Measurements from ENCODE around the gene PCSK6. TPM values are rescaled to one million over a fixed set of nuclear protein-coding genes. Genes with fewer than 3 reads are reported as not detected.

Gene PCSK6
- total RNA-seq, 4 donors from 2014 or later, result 10.6 to 98.2 (median 12.8) TPM

DNA sequence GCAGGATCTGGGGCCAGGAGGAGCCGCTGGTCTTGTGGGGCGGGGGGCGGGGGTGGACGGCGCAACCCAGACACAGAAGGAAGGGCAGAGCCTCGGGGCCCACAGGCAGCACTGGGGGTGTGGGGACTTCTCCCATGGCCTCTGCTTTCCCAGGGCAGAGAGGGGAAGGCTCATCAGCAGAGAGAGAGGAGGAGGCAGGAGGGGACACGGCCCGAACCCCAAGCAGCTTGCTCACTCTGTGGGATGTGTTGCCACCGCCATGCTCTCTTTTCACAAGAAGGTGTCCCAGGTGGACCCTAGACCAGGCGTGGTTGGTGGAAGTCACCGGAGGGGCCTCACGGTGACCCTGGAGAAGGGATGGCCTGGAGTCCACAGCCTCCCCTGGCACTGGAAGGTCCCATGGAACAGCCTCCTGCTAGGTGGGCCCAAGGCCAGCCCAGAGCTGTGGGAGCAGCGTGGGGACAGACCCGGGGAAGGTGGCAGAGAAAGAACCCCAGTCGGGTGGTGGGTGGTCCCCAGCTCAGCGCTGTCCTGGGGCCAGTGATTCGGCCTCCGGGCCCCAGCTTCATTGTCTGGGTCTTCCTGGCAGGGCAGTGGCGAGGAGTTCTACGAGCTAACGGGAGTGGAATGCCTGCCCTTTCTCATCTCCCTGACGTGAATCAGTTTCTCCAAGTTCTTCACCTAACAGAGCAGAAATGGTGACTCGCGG lies 46.8 kb upstream of the PCSK6 start:
- DNase-seq, result no peak
- H3K36me3 ChIP-seq, result no peaks in the 10 kb centered on the region
- TF ChIP-seq, protein P1, sequence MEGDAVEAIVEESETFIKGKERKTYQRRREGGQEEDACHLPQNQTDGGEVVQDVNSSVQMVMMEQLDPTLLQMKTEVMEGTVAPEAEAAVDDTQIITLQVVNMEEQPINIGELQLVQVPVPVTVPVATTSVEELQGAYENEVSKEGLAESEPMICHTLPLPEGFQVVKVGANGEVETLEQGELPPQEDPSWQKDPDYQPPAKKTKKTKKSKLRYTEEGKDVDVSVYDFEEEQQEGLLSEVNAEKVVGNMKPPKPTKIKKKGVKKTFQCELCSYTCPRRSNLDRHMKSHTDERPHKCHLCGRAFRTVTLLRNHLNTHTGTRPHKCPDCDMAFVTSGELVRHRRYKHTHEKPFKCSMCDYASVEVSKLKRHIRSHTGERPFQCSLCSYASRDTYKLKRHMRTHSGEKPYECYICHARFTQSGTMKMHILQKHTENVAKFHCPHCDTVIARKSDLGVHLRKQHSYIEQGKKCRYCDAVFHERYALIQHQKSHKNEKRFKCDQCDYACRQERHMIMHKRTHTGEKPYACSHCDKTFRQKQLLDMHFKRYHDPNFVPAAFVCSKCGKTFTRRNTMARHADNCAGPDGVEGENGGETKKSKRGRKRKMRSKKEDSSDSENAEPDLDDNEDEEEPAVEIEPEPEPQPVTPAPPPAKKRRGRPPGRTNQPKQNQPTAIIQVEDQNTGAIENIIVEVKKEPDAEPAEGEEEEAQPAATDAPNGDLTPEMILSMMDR (IDR thresholded peaks at IDR 0.05), result no peak
- no peak for TF ChIP-seq POLR2A (IDR thresholded peaks at IDR 0.05)

DNA sequence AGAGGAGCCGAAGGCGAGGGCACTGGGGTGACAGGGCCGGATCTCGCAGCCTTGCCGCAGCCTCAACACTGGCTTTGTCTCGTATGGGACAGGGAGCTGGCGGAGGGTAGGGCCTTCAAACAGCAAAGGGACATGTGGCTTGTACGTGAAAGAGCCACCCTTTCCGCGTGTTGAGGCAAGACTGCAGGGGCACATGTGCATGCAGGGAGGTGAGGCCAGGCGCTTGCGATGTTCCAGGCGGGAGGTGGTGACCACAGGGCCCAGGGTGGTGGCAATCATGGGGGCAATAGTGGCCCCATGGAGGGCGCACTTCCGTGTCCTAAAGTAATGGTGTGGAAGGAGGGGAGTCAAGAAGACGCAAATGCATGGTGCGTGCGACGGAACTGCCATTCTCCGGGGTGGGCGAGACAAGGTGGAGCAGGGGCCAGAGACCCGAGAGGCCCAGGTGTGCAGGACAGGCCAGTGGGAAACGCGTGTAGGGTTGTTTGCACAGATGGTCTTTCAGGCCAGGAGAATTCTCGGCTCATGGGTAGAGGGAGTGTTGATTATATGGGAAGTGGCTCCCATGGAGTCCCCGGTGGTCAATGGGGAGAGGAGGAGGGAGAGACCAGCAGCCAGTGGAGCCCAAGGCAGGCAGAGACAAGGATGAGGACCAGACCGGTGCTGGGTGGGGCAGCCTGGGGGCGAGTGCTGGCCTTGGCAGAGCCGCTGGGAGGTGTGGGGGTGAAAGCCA lies 45.8 kb upstream of the PCSK6 start:
- H3K9me3 ChIP-seq, result no peaks in the 10 kb centered on the region
- H3K27me3 ChIP-seq, result no peaks in the 10 kb centered on the region
- no peak overlapping the region for H3K4me3 ChIP-seq
- no peaks in the 10 kb centered on the region for H3K4me1 ChIP-seq
- no peak overlapping the region for H3K27ac ChIP-seq
- H3K36me3 ChIP-seq, result no peaks in the 10 kb centered on the region
- TF ChIP-seq, protein P1 (IDR thresholded peaks at IDR 0.05), result no peak
- no peak for TF ChIP-seq POLR2A (IDR thresholded peaks at IDR 0.05)
- DNase-seq, result no peak

More for the DNA sequence above, 46.8 kb upstream of the PCSK6 start:
- no peaks in the 10 kb centered on the region for H3K9me3 ChIP-seq
- H3K27me3 ChIP-seq, result no peaks in the 10 kb centered on the region
- no peak overlapping the region for H3K4me3 ChIP-seq
- no peaks in the 10 kb centered on the region for H3K4me1 ChIP-seq
- no peak overlapping the region for H3K27ac ChIP-seq

DNA sequence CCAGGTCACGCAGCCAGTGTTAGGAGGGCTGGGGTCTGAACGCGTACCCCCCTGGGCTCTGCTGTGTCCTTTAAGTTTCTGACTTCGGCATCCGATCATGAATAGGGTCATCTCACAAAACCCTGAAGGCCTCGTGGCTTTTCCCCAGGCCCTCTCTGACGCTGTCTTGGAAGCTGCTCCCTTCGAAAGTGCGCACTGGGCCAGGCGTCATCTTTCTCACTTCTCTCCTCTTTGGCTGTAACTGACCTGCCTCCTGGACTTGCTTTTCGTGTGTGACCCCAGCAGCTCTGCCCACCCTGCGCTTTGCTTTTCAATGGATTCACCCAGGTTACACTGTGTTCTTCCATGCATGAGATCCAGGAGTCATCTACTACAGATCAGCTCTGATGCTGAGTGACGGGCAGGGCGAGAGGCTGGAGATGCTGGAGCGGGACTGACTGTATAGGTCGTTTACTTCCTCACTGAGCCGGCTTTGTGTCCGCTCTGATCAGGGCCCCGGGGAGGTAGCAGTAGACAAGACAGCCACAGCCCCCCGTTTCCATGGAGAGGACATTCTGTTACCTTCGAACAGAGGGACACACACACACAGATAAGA lies 45.0 kb upstream of the PCSK6 start:
- no peaks in the 10 kb centered on the region for H3K27me3 ChIP-seq
- H3K4me1 ChIP-seq, result no peaks in the 10 kb centered on the region
- H3K36me3 ChIP-seq, result no peaks in the 10 kb centered on the region
- no peaks in the 10 kb centered on the region for H3K9me3 ChIP-seq
- no peak overlapping the region for H3K27ac ChIP-seq
- TF ChIP-seq, protein P1 (IDR thresholded peaks at IDR 0.05), result no peak
- TF ChIP-seq POLR2A (IDR thresholded peaks at IDR 0.05), result no peak
- DNase-seq, result no peak
- no peak overlapping the region for H3K4me3 ChIP-seq

DNA sequence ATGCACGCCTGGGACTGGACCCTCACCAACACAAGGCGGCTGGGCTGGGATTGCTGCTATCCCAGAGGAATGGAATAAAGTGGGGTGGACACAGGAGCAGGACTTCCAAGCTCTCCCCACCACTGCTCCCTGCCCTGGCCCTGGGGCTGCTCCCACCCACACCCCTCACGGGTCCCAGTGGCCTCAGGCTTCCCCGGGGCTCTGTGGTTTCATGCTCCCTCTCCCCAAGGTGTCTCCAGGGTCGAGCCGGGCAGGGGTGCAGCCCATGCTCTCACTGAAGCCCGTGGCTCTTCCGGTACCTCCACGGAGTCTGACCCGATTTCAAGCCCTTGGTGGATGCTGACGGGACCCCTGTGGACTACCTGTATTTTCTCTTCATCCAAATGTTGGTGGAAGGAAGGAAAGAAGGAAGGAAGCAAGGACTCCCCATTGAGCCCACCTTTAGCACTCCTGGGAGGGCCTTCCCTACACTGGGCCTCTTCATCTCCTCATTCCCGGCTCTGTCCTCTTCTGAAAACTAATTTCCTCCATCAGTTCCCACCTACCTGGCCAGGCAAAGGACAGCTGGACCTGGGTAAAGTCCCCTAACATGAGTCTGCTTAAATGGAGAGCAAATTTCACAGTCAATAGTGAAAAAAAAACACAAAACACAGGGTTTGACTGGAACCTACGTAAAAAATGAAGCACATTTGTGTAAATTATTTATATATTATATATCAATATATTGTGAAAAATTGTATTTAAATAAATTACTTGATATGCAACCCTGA lies 44.0 kb upstream of the PCSK6 start:
- no peaks in the 10 kb centered on the region for H3K36me3 ChIP-seq
- no peak overlapping the region for H3K4me3 ChIP-seq
- no peak for TF ChIP-seq POLR2A (IDR thresholded peaks at IDR 0.05)
- TF ChIP-seq, protein P1 (IDR thresholded peaks at IDR 0.05), result no peak
- H3K4me1 ChIP-seq, result peaks cover 0 to 7% (median 0%) of the 10 kb centered on the region in 4 donors
- DNase-seq, result no peak
- H3K27me3 ChIP-seq, result no peaks in the 10 kb centered on the region
- no peaks in the 10 kb centered on the region for H3K9me3 ChIP-seq
- H3K27ac ChIP-seq, result no peak overlapping the region

DNA sequence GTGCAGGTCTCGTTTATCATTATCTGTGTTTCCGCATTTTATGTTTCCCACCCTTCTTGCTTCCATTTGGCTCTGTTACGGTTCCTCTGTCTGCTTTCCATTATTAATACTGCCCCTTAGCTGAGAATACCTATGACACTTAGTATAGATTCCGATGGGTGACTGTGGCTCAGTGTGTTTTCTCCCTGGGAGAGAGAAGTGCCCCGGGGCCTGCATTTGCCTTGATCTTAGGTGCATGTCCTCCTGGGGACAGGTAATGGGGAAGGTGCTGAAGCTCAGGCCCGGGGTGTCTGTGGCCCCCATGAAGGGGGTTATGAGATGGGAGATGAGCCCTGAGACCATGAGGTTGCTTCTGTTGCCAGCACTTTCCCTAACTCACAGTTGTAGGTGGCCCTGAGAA lies 43.4 kb upstream of the PCSK6 start:
- Histone ChIP-seq H3K27ac (no peak overlapping the region), H3K36me3 (no peaks in the 10 kb centered on the region), H3K27me3 (no peaks in the 10 kb centered on the region), H3K9me3 (no peaks in the 10 kb centered on the region), H3K4me1 (peaks cover 0 to 14% (median 0%) of the 10 kb centered on the region in 4 donors), H3K4me3 (no peak overlapping the region)
- TF ChIP-seq POLR2A (IDR thresholded peaks at IDR 0.05), result no peak
- TF ChIP-seq, protein P1 (IDR thresholded peaks at IDR 0.05), result no peak
- DNase-seq, result no peak

Measured in Peyer's patch (tissue), 4 donors.